ENCODE data around the gene ACOT12.
"Not testable (repeated sequence)": the region's sequence is repeated elsewhere in the genome, so short reads cannot be mapped to it uniquely, and the experiment has no call there.

The ACOT12 gene

DNA sequence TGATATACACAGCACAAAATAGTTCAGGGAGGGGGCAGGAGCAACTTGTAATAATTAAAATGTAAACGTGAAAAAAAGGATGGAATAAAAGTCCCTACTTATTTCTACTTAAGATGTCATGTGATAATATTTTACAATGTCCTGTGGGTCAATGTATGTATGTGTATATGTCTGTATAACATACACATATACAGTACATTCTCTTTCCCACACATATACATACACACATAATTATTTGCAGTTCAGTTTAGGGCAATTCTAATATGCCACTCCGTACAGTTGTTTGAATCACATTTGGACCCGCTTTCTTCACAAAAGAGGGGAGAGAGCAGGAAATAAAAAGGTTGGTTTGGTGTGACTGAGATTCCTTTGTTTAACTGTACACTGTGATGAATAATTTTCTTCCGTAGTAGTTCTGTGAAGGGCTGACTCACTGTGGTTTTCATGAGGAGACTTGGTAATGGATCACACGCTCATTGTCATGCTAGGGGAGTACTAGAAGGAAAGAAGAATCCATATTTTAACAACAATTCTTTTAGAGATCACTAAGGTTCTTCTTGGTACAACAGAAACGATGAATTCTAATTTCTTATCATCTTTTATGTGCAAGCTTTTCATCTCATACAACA is 26.2 kb upstream of the ACOT12 start:
- H3K9ac ChIP-seq (ENCODE audit: low read depth, low read length) = no peak overlapping the region
- no peaks in the 10 kb centered on the region for H3K4me1 ChIP-seq (ENCODE audit: insufficient read depth, low read length)
- no peaks in the 10 kb centered on the region for H3K9me3 ChIP-seq (ENCODE audit: insufficient read depth, low read depth, low read length)
- H3K36me3 ChIP-seq (ENCODE audit: insufficient read depth, low read depth, low read length) = no peaks in the 10 kb centered on the region
- H3K27ac ChIP-seq (ENCODE audit: low read length) = no peak overlapping the region
- H3K27me3 ChIP-seq (ENCODE audit: insufficient read depth, low read length) = no peaks in the 10 kb centered on the region
- no peak overlapping the region for H3K4me3 ChIP-seq (ENCODE audit: low read length)

DNA sequence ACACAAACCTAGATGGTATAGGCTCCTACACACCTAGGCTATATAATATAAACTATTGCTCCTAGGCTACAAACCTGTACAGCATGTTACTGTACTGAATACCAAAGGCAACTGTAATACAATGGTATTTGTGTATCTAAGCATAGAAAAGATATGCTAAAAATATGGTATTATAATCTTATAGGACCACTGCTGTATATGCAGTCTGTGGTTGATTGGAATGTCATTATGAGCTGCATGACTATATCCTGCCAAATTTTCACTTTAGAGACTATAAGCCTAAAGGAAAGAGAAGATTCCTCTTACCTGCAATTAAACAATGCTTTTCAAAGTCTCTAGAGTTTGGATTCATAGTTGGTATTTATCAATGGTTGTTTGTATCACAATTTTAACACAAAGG is 24.7 kb upstream of the ACOT12 start:
- no peak overlapping the region for H3K27ac ChIP-seq (ENCODE audit: low read length)
- H3K9me3 ChIP-seq (ENCODE audit: insufficient read depth, low read depth, low read length) = no peaks in the 10 kb centered on the region
- H3K4me1 ChIP-seq (ENCODE audit: insufficient read depth, low read length) = no peaks in the 10 kb centered on the region
- no peak overlapping the region for H3K4me3 ChIP-seq (ENCODE audit: low read length)
- H3K9ac ChIP-seq (ENCODE audit: low read depth, low read length) = no peak overlapping the region
- H3K36me3 ChIP-seq (ENCODE audit: insufficient read depth, low read depth, low read length) = no peaks in the 10 kb centered on the region
- no peaks in the 10 kb centered on the region for H3K27me3 ChIP-seq (ENCODE audit: insufficient read depth, low read length)

DNA sequence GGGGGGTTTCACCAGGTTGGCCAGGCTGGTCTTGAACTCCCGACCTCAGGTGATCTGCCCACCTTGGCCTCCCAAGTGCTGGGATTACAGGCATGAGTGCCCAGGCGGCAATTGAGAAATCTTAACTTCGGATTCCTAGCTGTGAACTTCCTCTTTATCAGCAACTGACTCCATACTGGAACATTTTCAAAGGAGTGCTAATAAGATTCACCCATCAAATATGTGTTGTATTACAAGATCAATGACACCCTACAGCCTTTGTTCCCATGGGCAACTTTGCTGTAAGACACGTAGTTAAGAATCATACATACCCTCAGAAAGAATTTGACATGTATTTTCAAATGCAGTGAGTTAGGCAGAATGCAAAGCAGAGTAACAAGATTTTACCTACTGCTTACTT is 23.1 kb upstream of the ACOT12 start:
- Histone ChIP-seq H3K27me3 (ENCODE audit: insufficient read depth, low read length) (no peaks in the 10 kb centered on the region), H3K9me3 (ENCODE audit: insufficient read depth, low read depth, low read length) (no peaks in the 10 kb centered on the region), H3K9ac (ENCODE audit: low read depth, low read length) (no peak overlapping the region), H3K4me3 (ENCODE audit: low read length) (no peak overlapping the region), H3K36me3 (ENCODE audit: insufficient read depth, low read depth, low read length) (no peaks in the 10 kb centered on the region), H3K4me1 (ENCODE audit: insufficient read depth, low read length) (no peaks in the 10 kb centered on the region), H3K27ac (ENCODE audit: low read length) (no peak overlapping the region)

DNA sequence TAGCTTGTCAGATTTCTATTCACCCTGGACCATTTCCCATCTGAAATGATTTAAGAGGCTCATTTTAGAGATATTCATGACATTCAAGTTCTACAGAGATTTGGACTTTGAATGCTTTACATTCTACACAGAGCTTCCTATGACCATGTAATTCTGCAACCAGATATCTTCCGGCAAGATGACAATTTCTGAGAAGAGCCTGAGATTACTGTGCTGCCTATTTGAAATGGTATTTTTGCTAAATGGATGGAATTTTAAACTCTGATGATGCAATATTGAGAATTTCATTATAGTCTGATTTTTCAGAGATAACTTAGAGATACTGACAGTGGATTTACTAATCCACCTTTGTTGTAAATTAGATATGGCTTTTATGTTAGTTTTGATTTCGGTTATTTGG is 16.0 kb upstream of the ACOT12 start:
- Histone ChIP-seq H3K27ac (ENCODE audit: low read length) (no peak overlapping the region), H3K9ac (ENCODE audit: low read depth, low read length) (no peak overlapping the region), H3K4me3 (ENCODE audit: low read length) (no peak overlapping the region), H3K4me1 (ENCODE audit: insufficient read depth, low read length) (no peaks in the 10 kb centered on the region), H3K9me3 (ENCODE audit: insufficient read depth, low read depth, low read length) (no peaks in the 10 kb centered on the region), H3K27me3 (ENCODE audit: insufficient read depth, low read length) (no peaks in the 10 kb centered on the region), H3K36me3 (ENCODE audit: insufficient read depth, low read depth, low read length) (no peaks in the 10 kb centered on the region)

DNA sequence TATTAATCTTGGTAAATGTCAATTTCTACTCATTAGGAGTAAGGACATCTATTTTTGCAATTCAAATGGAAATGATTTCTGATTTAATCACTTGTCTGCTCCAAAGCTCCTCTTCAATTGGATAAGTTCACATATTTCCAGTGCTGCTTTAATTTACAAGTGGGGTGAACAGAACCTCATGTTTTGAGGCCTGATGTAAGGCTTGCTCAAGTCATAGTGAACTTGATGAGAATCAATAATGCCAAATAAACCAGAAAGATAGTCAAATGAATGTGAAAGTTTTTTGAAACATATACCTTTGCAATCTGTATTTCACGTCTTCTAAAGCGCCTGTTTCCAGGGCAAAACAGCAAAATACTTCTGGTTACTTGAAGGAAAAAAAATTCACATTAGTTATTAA is 15.4 kb upstream of the ACOT12 start:
- no peaks in the 10 kb centered on the region for H3K4me1 ChIP-seq (ENCODE audit: insufficient read depth, low read length)
- no peaks in the 10 kb centered on the region for H3K27me3 ChIP-seq (ENCODE audit: insufficient read depth, low read length)
- H3K4me3 ChIP-seq (ENCODE audit: low read length) = no peak overlapping the region
- no peak overlapping the region for H3K9ac ChIP-seq (ENCODE audit: low read depth, low read length)
- H3K36me3 ChIP-seq (ENCODE audit: insufficient read depth, low read depth, low read length) = no peaks in the 10 kb centered on the region
- H3K9me3 ChIP-seq (ENCODE audit: insufficient read depth, low read depth, low read length) = no peaks in the 10 kb centered on the region
- no peak overlapping the region for H3K27ac ChIP-seq (ENCODE audit: low read length)

DNA sequence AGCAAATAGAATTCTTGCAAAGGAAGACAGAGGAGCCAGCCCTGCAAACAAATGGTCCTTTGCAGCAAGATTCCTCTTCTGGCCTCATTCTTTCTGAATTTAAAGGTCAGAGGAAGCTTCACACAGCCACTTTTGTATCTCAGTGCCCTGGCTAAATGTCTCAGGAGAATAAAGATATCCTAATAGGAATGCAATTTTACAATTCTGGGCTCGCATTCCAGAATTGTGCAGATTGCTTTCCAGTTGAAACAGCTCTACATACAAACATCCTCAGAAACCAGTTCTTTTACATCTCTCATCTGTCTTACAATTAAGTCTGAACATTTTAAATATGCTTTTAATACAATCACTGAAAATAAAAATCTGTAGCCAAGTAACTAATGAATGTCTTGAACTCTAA is 14.6 kb upstream of the ACOT12 start:
- no peak overlapping the region for H3K4me3 ChIP-seq (ENCODE audit: low read length)
- H3K27me3 ChIP-seq (ENCODE audit: insufficient read depth, low read length) = no peaks in the 10 kb centered on the region
- H3K4me1 ChIP-seq (ENCODE audit: insufficient read depth, low read length) = no peaks in the 10 kb centered on the region
- H3K27ac ChIP-seq (ENCODE audit: low read length) = no peak overlapping the region
- no peaks in the 10 kb centered on the region for H3K36me3 ChIP-seq (ENCODE audit: insufficient read depth, low read depth, low read length)
- no peaks in the 10 kb centered on the region for H3K9me3 ChIP-seq (ENCODE audit: insufficient read depth, low read depth, low read length)
- no peak overlapping the region for H3K9ac ChIP-seq (ENCODE audit: low read depth, low read length)

DNA sequence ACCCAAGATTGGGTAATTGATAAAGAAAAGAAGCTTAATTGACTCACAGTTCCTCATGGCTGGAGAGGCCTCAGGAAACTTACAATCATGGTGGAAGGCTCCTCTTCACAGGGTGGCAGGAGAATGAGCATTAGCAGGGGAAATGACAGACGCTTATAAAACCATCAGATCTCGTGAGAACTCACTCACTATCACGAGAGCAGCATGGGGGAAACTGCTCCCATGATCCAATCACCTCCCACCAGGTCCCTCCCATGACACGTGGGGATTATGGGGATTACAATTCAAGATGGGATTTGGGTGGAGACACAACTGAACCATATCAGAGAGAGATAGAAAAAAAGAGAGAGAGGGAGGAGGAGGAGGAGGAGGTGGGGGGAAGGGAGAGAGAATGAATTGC is 13.9 kb upstream of the ACOT12 start:
- H3K9ac ChIP-seq (ENCODE audit: low read depth, low read length); H3K27ac ChIP-seq (ENCODE audit: low read length); H3K4me1 ChIP-seq (ENCODE audit: insufficient read depth, low read length); H3K9me3 ChIP-seq (ENCODE audit: insufficient read depth, low read depth, low read length); H3K27me3 ChIP-seq (ENCODE audit: insufficient read depth, low read length); H3K36me3 ChIP-seq (ENCODE audit: insufficient read depth, low read depth, low read length); H3K4me3 ChIP-seq (ENCODE audit: low read length): not testable (repeated sequence)

DNA sequence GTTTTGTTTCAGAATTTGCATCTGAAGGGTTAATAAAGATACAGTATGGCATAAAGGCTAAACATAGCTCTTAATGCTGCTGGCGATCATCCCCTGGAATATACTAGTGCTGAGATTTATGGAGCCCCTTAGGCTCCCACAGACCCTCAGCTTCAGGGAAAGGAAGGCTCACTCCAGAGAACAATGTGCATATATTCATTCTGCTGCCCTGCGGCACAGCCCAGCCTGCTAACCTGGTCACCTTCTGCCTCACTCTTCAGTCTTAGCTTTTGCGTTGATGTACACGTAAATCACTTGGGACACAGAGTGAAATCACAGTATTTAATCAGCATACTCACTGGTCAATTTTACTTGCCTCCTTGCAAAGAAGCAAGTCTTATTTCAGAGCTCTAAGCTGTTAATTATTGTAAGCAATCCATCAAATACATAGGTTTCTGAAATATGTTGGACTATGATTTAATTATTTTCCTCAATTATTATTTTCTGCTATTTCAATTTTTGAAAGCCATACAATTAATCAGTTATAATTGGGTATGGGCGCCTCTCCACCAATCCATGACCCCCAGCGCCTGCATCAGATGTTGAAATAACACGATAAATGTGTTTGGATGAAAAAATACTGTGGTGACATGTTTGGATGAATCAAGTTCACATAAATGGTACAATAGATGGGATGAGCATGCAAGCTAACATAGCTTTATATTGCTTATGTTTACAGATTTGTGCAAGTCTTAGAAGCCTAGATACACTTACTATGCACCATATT is 11.4 kb upstream of the ACOT12 start:
- Histone ChIP-seq H3K9ac (ENCODE audit: low read depth, low read length) (no peak overlapping the region), H3K27me3 (ENCODE audit: insufficient read depth, low read length) (no peaks in the 10 kb centered on the region), H3K4me3 (ENCODE audit: low read length) (no peak overlapping the region), H3K4me1 (ENCODE audit: insufficient read depth, low read length) (no peaks in the 10 kb centered on the region), H3K27ac (ENCODE audit: low read length) (no peak overlapping the region), H3K36me3 (ENCODE audit: insufficient read depth, low read depth, low read length) (no peaks in the 10 kb centered on the region), H3K9me3 (ENCODE audit: insufficient read depth, low read depth, low read length) (no peaks in the 10 kb centered on the region)

DNA sequence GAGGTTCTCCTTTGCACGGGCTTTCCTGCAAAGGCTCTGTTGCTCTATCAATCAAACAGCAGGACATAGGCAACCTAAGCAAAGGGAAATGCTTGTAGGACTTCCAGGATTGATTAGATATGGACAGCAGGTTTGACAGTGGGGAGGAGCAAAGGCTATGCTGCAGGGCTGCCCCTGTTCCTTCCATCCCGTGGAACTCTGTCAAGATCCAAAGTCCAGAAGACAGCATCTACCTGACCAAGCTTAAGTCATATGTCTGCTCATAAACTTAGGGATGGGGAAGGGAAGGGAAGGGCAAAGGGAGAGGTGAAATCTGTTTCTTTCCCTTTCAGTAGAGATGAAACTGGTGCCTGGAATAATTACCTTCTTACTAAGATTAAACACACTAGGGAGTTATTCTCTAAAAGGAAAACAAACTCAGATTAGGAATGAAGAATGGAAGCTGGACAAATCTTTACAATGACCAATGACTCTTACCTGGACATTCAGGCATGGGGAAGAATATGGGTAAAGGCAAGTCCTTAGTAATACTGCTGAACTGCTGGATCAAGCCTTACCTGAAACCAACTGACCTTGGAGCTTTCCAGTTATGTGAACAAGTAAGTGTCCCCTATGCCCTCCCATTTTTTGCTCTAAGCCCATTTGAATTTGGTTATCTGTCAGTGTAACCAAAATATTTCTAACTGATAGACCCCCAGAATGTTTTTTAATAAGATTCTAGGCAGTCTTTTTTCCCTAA is 8.4 kb upstream of the ACOT12 start:
- Histone ChIP-seq H3K9ac (ENCODE audit: low read depth, low read length) (no peak overlapping the region), H3K36me3 (ENCODE audit: insufficient read depth, low read depth, low read length) (no peaks in the 10 kb centered on the region), H3K4me3 (ENCODE audit: low read length) (no peak overlapping the region), H3K27me3 (ENCODE audit: insufficient read depth, low read length) (no peaks in the 10 kb centered on the region), H3K27ac (ENCODE audit: low read length) (no peak overlapping the region), H3K4me1 (ENCODE audit: insufficient read depth, low read length) (no peaks in the 10 kb centered on the region), H3K9me3 (ENCODE audit: insufficient read depth, low read depth, low read length) (no peaks in the 10 kb centered on the region)

DNA sequence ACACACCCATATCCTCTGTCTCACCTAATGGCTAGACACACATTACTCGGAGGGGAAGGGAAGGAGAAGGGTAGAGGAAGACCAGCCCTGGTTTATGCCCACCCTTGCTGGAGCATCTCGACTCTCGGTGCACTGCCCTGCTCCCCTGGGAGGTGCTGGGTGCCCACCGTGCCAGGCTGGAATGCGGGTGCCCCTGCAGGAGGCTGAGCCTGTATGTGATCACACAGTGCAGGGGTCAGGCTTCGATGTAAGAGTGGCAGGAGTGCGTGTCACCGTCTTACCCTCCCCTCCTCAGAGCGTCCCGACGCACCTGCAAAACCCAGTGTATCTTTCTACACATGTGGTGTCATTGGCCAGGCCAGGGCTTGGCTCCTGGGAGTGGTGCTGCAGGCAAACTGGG is 7.3 kb upstream of the ACOT12 start:
- no peak overlapping the region for H3K27ac ChIP-seq (ENCODE audit: low read length)
- H3K36me3 ChIP-seq (ENCODE audit: insufficient read depth, low read depth, low read length) = no peaks in the 10 kb centered on the region
- no peak overlapping the region for H3K4me3 ChIP-seq (ENCODE audit: low read length)
- peaks cover 2% of the 10 kb centered on the region; the same call in 1 of the 2 replicates for H3K27me3 ChIP-seq (ENCODE audit: insufficient read depth, low read length)
- no peaks in the 10 kb centered on the region for H3K9me3 ChIP-seq (ENCODE audit: insufficient read depth, low read depth, low read length)
- no peaks in the 10 kb centered on the region for H3K4me1 ChIP-seq (ENCODE audit: insufficient read depth, low read length)
- no peak overlapping the region for H3K9ac ChIP-seq (ENCODE audit: low read depth, low read length)

DNA sequence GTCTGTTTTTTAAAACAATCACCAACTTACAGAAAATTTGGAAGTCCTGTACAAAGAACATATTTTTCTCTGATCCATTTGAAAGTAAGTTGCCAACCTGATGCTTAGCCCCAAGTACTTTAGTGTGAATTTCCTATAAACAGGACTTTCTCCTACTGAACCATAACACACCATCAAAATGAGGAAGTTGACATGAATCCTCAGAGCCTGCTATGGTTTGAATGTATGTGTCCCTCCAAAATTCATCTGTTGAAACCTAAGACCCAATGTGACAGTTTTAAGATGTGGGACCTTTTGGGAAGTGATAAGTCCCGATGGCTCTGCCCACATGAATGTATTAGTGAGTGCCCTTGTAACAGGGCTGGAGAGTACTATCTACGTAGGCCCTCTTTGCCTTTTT is 6.4 kb upstream of the ACOT12 start:
- Histone ChIP-seq H3K27ac (ENCODE audit: low read length) (no peak overlapping the region), H3K9ac (ENCODE audit: low read depth, low read length) (no peak overlapping the region), H3K27me3 (ENCODE audit: insufficient read depth, low read length) (peaks cover 7% of the 10 kb centered on the region; the same call in 1 of the 2 replicates), H3K4me1 (ENCODE audit: insufficient read depth, low read length) (no peaks in the 10 kb centered on the region), H3K36me3 (ENCODE audit: insufficient read depth, low read depth, low read length) (no peaks in the 10 kb centered on the region), H3K4me3 (ENCODE audit: low read length) (no peak overlapping the region), H3K9me3 (ENCODE audit: insufficient read depth, low read depth, low read length) (no peaks in the 10 kb centered on the region)

DNA sequence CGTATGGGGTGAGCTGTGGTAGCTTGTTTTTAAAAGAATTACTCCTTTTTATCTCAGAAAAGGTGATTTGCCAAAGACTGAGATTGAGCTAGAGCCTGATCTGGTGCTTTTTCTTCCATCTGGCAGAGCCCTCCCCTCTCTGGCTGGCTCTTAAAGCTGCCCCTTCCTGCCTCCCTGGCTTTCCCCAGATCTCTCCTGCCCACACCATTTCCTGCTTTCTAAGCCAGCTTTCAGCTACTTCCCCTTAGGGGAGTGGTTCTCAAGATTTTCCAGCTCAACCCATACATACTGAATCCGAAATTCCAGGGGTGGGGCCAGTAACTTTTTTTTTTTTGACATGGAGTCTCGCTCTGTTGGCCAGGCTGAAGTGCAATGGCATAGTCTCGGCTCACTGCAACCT is 4.8 kb upstream of the ACOT12 start:
- Histone ChIP-seq H3K4me1 (ENCODE audit: insufficient read depth, low read length) (no peaks in the 10 kb centered on the region), H3K36me3 (ENCODE audit: insufficient read depth, low read depth, low read length) (no peaks in the 10 kb centered on the region), H3K9me3 (ENCODE audit: insufficient read depth, low read depth, low read length) (no peaks in the 10 kb centered on the region), H3K27me3 (ENCODE audit: insufficient read depth, low read length) (peaks cover 21% of the 10 kb centered on the region), H3K4me3 (ENCODE audit: low read length) (no peak overlapping the region), H3K9ac (ENCODE audit: low read depth, low read length) (no peak overlapping the region), H3K27ac (ENCODE audit: low read length) (no peak overlapping the region)
